SU-DHL-6 (cell line): ENCODE results near the gene A3GALT2.

Experiments
- EZH2phosphoT487 ChIP-seq: fragments of 200-600 bp; sonication (generic), shearing (Covaris generic); conservative IDR thresholded peaks from 2 replicates; pipeline ENCODE4 v1.6.1; 2018; ENCODE audit warnings: mild to moderate bottlenecking, antibody characterized with exemption, low read length, moderate library complexity, mixed read lengths
- TF ChIP-seq, protein P1 (sequence below): fragments of 200-600 bp; sonication (generic); IDR thresholded peaks from one replicate; pipeline ENCODE4 v1.5.1; 2017; ENCODE audit warnings: antibody characterized with exemption, mild to moderate bottlenecking, low read length, moderate library complexity; ENCODE audit not compliant: insufficient read depth, poor library complexity, severe bottlenecking

DNA sequence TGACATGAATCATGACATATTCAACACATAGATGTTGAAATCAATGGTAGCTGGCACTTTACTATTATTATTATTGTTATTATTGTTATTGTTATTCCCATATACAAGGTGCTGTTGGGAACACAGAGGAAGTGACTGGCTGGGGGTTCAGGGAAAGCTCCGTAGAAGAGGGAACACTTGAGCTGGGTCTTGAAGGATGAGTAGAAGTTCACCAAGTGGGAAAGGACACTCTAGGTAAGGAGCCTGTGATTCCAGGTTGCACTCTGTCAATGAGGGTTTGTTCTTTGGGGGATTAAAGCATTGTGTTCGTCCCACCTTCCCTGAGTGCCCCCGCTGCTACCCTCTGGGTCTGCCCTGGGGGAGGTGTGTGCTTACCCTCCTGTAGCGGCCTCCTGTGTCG lies 50.5 kb downstream of the A3GALT2 start:
- TF ChIP-seq, protein P1, sequence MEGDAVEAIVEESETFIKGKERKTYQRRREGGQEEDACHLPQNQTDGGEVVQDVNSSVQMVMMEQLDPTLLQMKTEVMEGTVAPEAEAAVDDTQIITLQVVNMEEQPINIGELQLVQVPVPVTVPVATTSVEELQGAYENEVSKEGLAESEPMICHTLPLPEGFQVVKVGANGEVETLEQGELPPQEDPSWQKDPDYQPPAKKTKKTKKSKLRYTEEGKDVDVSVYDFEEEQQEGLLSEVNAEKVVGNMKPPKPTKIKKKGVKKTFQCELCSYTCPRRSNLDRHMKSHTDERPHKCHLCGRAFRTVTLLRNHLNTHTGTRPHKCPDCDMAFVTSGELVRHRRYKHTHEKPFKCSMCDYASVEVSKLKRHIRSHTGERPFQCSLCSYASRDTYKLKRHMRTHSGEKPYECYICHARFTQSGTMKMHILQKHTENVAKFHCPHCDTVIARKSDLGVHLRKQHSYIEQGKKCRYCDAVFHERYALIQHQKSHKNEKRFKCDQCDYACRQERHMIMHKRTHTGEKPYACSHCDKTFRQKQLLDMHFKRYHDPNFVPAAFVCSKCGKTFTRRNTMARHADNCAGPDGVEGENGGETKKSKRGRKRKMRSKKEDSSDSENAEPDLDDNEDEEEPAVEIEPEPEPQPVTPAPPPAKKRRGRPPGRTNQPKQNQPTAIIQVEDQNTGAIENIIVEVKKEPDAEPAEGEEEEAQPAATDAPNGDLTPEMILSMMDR = no peak
- no peak for TF ChIP-seq EZH2phosphoT487
